Stimulated activated CD8-positive, alpha-beta memory T cell treated with anti-CD3 and anti-CD28 coated beads, Interleukin-2, amount 100 ng/mL, for 1 hour (primary cell): ENCODE measurements around the gene AQP11.

ENCODE experiments used
- DNase-seq, 2 donors: peaks; one replicate each; pipeline ENCODE4 v3.0.0-alpha.2; 2020; ENCODE audit warnings: low read depth in 2 of 2

AQP11 gene

DNA sequence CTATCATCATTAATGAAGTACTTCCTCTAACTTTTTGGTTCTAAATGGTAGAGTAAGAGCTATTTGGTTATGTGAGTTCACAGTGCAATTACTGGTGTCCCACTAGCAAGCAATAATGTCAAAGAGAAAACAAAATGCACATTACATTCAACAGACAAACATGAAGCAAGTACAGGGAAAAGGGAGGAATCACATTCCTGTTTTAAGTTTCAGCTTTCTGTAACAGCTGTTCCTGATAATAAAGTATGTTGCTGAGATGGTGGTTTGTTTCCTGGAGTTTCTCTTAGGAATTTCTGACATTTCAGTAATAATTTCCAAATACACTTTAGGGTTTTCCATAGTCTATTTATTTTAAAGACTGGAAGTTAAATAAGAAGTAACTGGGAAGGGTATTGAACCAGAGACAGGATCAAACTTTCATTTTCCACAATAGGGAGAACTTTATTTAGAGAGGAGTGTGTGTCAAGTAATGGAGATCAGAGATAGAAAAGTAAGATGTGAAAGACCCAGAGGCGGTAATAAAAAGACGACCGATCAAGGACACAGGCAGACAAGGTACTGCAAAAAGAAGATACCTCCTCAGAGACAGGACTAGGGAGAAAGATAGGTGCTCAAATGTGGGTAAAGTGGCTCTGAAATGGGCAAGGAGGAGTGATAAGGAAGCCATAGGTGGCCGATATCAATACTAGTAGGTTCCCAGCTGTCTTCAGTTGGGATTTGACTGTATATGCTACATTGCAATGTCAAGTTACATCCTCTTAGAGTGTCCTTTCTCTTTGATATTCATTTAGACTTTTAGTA, 68.7 kb downstream of the AQP11 start:
- no peak for DNase-seq
